ENCODE measurements around the gene ARHGEF39. TPM values are rescaled to one million over a fixed set of nuclear protein-coding genes. Genes with fewer than 3 reads are reported as not detected.
"Not testable (repeated sequence)": the region's sequence is repeated elsewhere in the genome, so short reads cannot be mapped to it uniquely, and the experiment has no call there.

Gene ARHGEF39
- total RNA-seq, 1 donor from 2014 or later, result 1.2 TPM

DNA sequence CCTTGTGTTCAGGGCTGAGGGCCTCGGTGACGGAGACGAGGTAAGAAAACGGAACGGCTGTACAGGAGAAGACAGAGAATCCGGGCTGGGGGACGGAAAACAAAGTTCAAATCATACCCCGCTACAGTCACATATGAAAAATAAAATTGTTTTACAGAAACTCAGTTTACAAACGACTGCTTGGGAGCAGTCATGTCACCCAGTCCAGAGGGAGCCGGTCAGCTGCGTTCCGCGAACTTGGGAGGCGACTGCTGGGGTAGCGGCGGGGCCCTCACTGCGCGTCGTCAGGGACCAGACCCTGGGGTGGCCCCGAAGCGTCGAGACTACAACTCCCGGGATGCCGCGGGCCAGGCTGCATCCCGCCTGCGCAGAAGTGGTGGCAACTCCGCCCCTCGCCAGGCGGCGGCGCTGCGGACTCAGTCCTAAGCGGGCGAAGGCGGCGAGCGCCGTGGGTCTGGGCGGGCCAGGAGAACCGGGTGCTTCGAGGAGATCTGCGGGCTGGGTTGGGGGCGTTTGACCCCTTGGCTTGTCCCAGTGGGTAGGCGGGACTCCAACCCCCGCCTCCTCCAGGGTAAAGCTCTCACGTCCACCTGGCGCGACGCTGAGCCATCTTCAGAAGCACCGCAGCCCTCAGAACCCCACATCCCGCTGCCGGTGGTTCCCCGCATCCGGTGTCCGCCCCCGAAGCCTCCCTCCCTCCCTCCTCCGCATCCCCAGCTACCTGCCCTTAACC is 18.3 kb downstream of the ARHGEF39 start:
- H3K4me1 ChIP-seq, result peaks cover 40% of the 10 kb centered on the region
- ATAC-seq (peak; percentile 98), DNase-seq (peak; percentile 96)
- no peaks in the 10 kb centered on the region for H3K27me3 ChIP-seq (ENCODE audit: low read depth)
- peak overlapping the region; percentile 68 for H3K4me3 ChIP-seq
- H3K27ac ChIP-seq, result peak overlapping the region; percentile 90
- H3K9me3 ChIP-seq, result no peaks in the 10 kb centered on the region
- no peaks in the 10 kb centered on the region for H3K36me3 ChIP-seq
- TF ChIP-seq, protein P1, sequence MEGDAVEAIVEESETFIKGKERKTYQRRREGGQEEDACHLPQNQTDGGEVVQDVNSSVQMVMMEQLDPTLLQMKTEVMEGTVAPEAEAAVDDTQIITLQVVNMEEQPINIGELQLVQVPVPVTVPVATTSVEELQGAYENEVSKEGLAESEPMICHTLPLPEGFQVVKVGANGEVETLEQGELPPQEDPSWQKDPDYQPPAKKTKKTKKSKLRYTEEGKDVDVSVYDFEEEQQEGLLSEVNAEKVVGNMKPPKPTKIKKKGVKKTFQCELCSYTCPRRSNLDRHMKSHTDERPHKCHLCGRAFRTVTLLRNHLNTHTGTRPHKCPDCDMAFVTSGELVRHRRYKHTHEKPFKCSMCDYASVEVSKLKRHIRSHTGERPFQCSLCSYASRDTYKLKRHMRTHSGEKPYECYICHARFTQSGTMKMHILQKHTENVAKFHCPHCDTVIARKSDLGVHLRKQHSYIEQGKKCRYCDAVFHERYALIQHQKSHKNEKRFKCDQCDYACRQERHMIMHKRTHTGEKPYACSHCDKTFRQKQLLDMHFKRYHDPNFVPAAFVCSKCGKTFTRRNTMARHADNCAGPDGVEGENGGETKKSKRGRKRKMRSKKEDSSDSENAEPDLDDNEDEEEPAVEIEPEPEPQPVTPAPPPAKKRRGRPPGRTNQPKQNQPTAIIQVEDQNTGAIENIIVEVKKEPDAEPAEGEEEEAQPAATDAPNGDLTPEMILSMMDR (IDR thresholded peaks at IDR 0.05), result peak; percentile 98
- intact Hi-C loops (cut with DNase I), result no loop called here

- Histone ChIP-seq H3K36me3 (no peaks in the 10 kb centered on the region), H3K4me3 (peak overlapping the region; percentile 68), H3K27me3 (ENCODE audit: low read depth) (no peaks in the 10 kb centered on the region), H3K4me1 (peaks cover 40% of the 10 kb centered on the region), H3K9me3 (no peaks in the 10 kb centered on the region), H3K27ac (peak overlapping the region; percentile 90)
- TF ChIP-seq, protein P1 (IDR thresholded peaks at IDR 0.05), result no peak
- intact Hi-C loops (cut with DNase I), result no loop called here
- DNase-seq (peak; percentile 62), ATAC-seq (peak; percentile 72 to 79)
Observed at GRCh38 chr9:35646153-35646532, 18.9 kb downstream of the ARHGEF39 start.

- Histone ChIP-seq H3K4me3 (peak overlapping the region; percentile 68), H3K4me1 (peaks cover 40% of the 10 kb centered on the region), H3K27ac (peak overlapping the region; percentile 90)
- H3K27me3 ChIP-seq (ENCODE audit: low read depth); intact Hi-C loops (cut with DNase I); ATAC-seq; H3K36me3 ChIP-seq; H3K9me3 ChIP-seq; DNase-seq: not testable (repeated sequence)
Observed at GRCh38 chr9:35645736-35646135, 19.3 kb downstream of the ARHGEF39 start.

DNA sequence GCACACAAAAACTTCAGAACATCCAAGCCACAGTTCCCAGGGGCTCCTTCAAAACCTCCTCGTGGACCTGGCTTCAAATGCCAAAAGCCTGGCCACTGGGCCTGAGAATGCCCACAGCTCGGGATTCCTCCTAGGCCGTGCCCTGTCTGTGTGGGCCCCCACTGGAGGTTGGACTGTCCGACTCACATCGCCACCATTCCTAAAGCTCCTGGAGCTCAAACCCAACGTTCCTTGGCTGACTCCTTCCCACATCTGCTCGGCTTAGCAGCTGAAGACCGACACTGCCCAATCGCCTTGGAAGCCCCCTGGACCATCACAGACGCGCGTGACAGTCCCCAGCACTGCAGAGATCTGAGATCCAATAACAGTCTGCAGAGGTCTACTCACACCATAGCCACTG is 21.9 kb downstream of the ARHGEF39 start:
- Histone ChIP-seq H3K27ac (no peak overlapping the region), H3K9me3 (no peaks in the 10 kb centered on the region), H3K4me3 (no peak overlapping the region), H3K4me1 (peaks cover 27% of the 10 kb centered on the region), H3K27me3 (ENCODE audit: low read depth) (no peaks in the 10 kb centered on the region), H3K36me3 (no peaks in the 10 kb centered on the region)
- TF ChIP-seq, protein P1 (IDR thresholded peaks at IDR 0.05), result no peak
- ATAC-seq (no peak), DNase-seq (no peak)
- intact Hi-C loops (cut with DNase I), result no loop called here

- intact Hi-C loops (cut with DNase I); H3K27ac ChIP-seq; DNase-seq; H3K36me3 ChIP-seq; ATAC-seq; H3K27me3 ChIP-seq (ENCODE audit: low read depth); H3K9me3 ChIP-seq; H3K4me3 ChIP-seq: not testable (repeated sequence)
- peaks cover 29% of the 10 kb centered on the region for H3K4me1 ChIP-seq
Observed at GRCh38 chr9:35641478-35641877, 23.5 kb downstream of the ARHGEF39 start.

DNA sequence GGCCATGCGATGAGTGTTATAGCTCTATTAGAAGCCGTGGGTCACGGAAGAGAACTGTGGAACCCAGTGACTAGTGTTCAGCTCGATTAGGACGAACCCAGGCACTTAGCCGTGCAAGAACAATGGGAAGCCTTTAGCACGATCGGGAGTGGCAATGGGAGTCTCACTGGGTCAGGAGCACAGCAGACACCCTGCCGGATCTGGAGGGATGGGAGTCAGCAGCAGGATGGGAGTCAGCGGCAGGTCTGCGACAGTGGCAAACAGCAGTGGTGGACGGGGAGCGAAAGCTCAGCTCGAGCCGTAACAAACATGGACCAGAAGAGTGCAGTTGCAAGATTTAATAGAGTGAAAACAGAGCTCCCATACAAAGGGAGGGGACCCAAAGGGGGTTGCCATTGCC is 24.6 kb downstream of the ARHGEF39 start:
- H3K27ac ChIP-seq; H3K36me3 ChIP-seq; ATAC-seq; H3K27me3 ChIP-seq (ENCODE audit: low read depth); H3K9me3 ChIP-seq; H3K4me3 ChIP-seq; intact Hi-C loops (cut with DNase I); DNase-seq: not testable (repeated sequence)
- peaks cover 30% of the 10 kb centered on the region for H3K4me1 ChIP-seq

DNA sequence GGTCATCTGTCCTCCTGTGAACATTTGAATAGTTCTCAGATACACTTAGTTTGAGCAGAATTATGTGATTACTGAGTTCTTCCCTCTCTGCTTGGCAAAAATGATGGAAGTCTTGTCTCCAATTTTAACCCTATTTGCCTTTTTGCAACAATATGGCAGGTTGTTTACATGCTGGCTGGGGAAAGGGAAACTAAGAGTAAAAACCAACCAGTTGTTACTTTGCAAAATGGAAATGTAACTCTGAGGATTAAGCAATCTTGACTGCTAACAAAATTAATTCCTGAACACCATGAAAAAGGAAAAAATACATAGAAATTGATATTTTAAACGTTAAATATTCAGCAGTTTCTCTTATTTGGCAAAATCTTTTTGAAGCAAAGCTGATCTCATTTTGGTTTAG is 25.4 kb downstream of the ARHGEF39 start:
- H3K4me3 ChIP-seq, result no peak overlapping the region
- no peak for DNase-seq
- no peak overlapping the region for H3K27ac ChIP-seq
- H3K9me3 ChIP-seq, result no peaks in the 10 kb centered on the region
- ATAC-seq, result no peak
- H3K36me3 ChIP-seq, result no peaks in the 10 kb centered on the region
- H3K4me1 ChIP-seq, result peaks cover 25% of the 10 kb centered on the region
- TF ChIP-seq, protein P1 (IDR thresholded peaks at IDR 0.05), result no peak
- H3K27me3 ChIP-seq (ENCODE audit: low read depth), result no peaks in the 10 kb centered on the region
- intact Hi-C loops (cut with DNase I), result no loop called here

GRCh38 chr9:35639225-35639624 is 25.8 kb downstream of the ARHGEF39 start:
- H3K36me3 ChIP-seq; ATAC-seq; H3K27me3 ChIP-seq (ENCODE audit: low read depth); DNase-seq; H3K9me3 ChIP-seq; H3K4me3 ChIP-seq; H3K27ac ChIP-seq; intact Hi-C loops (cut with DNase I): not testable (repeated sequence)
- peaks cover 20% of the 10 kb centered on the region for H3K4me1 ChIP-seq

DNA sequence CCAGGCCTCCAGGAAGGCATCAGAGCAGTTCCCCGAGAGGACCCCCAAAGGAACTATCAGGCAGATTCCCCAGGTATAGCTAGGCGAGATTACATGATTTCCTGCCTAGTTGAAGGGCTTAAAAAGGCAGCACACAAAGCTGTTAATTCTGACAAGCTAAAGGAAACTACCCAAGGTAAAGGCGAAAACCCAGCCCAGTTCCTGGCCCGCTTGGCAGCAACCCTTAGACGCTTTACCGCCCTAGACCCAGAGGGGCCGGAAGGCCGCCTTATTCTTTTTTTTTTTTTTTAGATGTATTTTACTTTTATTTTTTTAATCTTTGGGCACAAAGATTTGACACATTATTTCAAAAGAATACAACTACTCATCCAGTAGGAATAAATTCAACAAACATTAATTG is 26.2 kb downstream of the ARHGEF39 start:
- ATAC-seq; H3K27me3 ChIP-seq (ENCODE audit: low read depth); H3K4me3 ChIP-seq; H3K27ac ChIP-seq; intact Hi-C loops (cut with DNase I); H3K36me3 ChIP-seq; DNase-seq; H3K9me3 ChIP-seq: not testable (repeated sequence)
- peaks cover 19% of the 10 kb centered on the region for H3K4me1 ChIP-seq

GRCh38 chr9:35637427-35637955 is 27.5 kb downstream of the ARHGEF39 start:
- DNase-seq; H3K9me3 ChIP-seq; H3K27me3 ChIP-seq (ENCODE audit: low read depth); H3K27ac ChIP-seq; ATAC-seq; intact Hi-C loops (cut with DNase I); H3K36me3 ChIP-seq; H3K4me3 ChIP-seq: not testable (repeated sequence)
- peaks cover 19% of the 10 kb centered on the region for H3K4me1 ChIP-seq

All from lower lobe of right lung (tissue), 2 donors.